H1 (cell line): Measurements from ENCODE around the gene RAD51B.

ENCODE experiments used
- POLR2A ChIP-seq, 2 experiments: IDR thresholded peaks; 1 replicate in 1 of 2; 2 replicates in 1 of 2; pipeline ENCODE4 v1.6.1; 2011; ENCODE audit warnings: low read depth in 2 of 2, low read length in 2 of 2, mild to moderate bottlenecking in 2 of 2; ENCODE audit errors: control extremely low read depth in 1 of 2
- TF ChIP-seq, protein P1 (sequence below): IDR thresholded peaks from 2 replicates; pipeline ENCODE4 v1.6.1; 2012; ENCODE audit warnings: inconsistent platforms

GRCh38 chr14:68198713-68199495 is 379.3 kb downstream of the RAD51B start:
- TF ChIP-seq POLR2A (IDR thresholded peaks at IDR 0.05; ENCODE audit: control extremely low read depth in 1 of 2, low read depth in 2 of 2, low read length in 2 of 2) = no peak
- TF ChIP-seq, protein P1, sequence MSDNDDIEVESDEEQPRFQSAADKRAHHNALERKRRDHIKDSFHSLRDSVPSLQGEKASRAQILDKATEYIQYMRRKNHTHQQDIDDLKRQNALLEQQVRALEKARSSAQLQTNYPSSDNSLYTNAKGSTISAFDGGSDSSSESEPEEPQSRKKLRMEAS = no peak
